ENCODE measurements around the gene CDH4.
A peak's percentile ranks its signal among the peaks of the same experiment; 100 is the strongest.

The CDH4 gene

DNA sequence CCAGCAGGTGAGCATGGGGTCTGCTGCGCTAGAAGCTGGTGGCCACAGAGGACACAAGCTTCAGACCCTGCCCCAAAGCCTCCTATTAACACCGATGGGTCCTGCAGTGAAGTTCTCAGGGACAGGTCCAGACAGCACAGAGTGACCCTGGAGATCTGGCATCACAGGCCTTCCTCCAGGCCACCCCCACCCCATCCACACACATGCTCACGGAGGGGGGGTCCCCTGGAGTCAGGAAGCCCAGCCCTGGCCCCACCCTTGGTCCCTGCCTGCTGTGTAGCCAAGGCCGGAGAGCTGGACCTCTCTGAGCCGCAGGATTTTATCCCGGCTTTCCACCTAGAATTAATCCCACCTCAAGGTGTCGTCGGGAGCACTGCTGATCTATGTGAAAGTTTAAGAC lies 646.3 kb downstream of the CDH4 start:
- in situ Hi-C loops (cut with HindIII; ENCODE audit: low pct_unique_long_range_greater_than_20kb, low sequenced_read_pairs), result no loop called here
- DNase-seq (ENCODE audit: low read depth in 1 of 2, low spot score in 1 of 2), result no peak

DNA sequence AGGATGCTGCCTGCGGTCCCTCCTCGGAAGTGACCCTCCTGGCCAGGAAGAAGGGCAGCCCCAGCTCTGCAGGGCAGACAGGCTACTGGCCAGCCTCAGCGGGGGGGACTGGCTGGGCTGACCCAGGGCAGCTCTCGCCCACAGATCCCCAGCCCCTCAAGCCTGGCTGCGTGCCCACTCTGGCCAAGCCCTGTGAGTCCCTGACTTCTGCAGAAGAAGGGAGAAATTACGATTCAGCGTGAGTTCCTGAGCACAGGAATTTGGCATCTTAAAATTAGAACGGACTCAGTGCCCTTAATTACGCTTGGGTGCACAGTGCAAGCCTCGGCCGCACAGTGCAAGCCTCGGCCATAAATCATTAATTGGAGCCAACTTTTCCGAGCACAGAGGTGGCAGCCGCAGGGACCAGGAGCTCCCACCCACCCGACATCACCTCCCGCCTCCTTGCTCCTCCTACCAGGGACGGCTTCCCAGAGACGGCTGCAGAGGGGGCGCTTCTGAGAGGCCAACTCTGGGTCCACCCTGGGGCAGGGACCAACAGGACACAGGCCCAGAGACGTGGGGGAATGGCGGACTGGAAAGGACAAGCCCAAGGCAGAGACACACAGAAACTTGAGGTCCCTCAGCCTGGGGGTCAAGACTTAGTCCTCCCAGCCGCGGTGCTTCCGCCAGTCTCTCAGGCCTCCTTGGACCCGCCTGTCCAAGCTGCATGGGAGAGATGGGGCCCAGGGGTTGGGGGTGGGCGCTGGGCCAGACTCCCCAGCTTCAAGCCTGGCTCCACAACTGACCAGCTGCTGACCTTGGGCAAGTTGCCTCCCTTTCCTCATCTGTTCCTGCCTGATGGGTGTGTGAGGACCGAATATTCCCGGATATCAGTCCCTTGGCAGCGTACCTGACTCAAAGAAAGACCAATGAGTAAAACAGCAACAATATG lies 648.2 kb downstream of the CDH4 start:
- no peak for DNase-seq (ENCODE audit: low read depth in 1 of 2, low spot score in 1 of 2)
- no peak for TF ChIP-seq JUND (IDR thresholded peaks at IDR 0.05; ENCODE audit: low read depth)
- in situ Hi-C loops (cut with HindIII; ENCODE audit: low pct_unique_long_range_greater_than_20kb, low sequenced_read_pairs), result no loop called here

More for the DNA sequence above, 646.3 kb downstream of the CDH4 start:
- TF ChIP-seq JUND (IDR thresholded peaks at IDR 0.05; ENCODE audit: low read depth), result no peak

DNA sequence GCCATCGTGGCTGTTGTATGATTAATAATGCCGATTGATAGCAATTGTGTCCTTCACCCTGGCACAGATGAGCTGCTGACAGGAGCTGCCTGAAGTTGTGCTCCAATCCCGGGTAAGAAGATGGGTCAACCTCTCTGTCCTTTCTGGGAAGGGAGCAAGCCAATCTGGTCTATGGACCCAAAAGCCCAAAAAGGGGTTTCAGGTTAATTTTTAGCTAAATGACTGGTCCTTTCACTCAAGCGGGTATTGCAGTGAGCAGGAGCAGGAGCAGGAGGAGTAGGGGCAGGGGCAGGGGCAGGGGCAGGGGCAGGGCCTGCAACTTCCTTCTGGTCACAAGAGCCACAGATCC lies 648.9 kb downstream of the CDH4 start:
- in situ Hi-C loops (cut with HindIII; ENCODE audit: low pct_unique_long_range_greater_than_20kb, low sequenced_read_pairs), result no loop called here
- no peak for TF ChIP-seq JUND (IDR thresholded peaks at IDR 0.05; ENCODE audit: low read depth)
- DNase-seq (ENCODE audit: low read depth in 1 of 2, low spot score in 1 of 2), result no peak

DNA sequence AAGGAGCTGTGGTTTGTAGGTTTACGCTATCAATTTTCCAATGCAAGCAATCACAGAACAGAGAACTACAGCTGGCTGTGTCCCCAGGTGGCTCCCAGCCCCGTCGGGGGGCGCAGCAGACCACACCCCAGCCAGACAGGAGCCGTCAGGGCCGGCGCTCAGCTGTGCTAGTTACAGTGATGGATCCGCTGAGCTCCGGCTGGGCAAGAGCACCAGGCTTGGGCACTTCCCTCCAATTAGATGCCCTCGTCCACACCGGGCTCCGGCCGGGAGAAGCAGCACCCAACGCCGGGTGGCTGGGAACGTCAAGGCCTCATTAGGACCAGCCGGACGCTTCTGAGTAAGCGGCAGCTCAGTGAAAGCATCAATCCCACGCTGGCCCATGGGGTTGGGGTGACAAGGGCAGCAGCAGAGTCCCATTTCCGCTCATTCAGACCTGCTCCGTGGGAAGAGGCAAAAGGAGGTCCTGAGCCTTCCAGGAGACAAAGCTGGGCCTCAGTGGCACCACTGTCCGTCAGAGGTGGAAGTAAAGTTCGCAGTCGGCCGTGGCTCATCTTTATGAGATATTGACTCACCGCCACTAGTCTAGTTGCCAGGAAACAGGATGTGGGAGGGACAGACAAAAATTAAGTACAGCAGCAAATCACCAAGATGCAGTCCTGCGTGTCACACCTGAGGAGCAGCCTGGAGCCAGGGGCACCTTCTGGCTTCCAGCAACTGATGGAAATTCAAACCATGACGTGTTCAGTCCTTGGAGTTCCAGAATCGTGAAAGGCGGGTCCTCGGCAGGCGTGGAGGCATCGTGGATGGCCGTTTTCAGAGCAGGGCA lies 649.5 kb downstream of the CDH4 start:
- no peak for TF ChIP-seq JUND (IDR thresholded peaks at IDR 0.05; ENCODE audit: low read depth)
- DNase-seq (ENCODE audit: low read depth in 1 of 2, low spot score in 1 of 2), result peak in 1 of 2 experiments; percentile 33
- in situ Hi-C loops (cut with HindIII; ENCODE audit: low pct_unique_long_range_greater_than_20kb, low sequenced_read_pairs), result no loop called here

DNA sequence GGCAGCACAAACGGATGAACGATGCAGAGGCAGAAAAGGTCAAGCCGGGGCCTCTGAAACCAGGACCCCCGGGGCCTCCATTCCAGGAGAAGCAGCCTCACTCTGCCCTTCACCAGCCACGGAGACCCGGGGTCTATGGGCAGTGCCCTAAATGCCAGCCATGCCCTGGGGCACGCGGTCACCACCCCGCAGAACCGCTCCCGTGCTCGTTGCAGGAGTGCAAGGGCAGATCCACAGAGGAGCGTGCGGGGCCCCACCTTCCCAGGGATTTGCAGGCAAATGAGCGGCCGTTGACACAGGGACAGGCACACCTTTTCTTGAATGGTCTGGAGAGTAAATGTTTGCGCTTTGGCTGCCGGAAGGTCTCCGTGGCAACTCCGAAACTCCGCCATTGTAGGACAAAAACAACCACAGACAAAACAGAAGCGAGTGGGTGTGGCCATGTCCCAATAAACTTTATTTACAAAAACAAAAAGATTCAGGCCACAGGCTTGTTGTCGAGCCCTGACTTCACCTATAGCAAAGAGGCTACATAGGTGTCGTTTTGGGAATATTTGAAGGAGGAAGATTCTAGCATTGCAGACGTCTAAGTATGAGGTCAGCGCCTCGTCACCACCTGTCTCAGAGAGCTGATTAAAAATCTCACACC lies 650.3 kb downstream of the CDH4 start:
- peak in 1 of 2 experiments; percentile 35 for DNase-seq (ENCODE audit: low read depth in 1 of 2, low spot score in 1 of 2)
- no peak for TF ChIP-seq JUND (IDR thresholded peaks at IDR 0.05; ENCODE audit: low read depth)
- in situ Hi-C loops (cut with HindIII; ENCODE audit: low pct_unique_long_range_greater_than_20kb, low sequenced_read_pairs), result no loop called here

DNA sequence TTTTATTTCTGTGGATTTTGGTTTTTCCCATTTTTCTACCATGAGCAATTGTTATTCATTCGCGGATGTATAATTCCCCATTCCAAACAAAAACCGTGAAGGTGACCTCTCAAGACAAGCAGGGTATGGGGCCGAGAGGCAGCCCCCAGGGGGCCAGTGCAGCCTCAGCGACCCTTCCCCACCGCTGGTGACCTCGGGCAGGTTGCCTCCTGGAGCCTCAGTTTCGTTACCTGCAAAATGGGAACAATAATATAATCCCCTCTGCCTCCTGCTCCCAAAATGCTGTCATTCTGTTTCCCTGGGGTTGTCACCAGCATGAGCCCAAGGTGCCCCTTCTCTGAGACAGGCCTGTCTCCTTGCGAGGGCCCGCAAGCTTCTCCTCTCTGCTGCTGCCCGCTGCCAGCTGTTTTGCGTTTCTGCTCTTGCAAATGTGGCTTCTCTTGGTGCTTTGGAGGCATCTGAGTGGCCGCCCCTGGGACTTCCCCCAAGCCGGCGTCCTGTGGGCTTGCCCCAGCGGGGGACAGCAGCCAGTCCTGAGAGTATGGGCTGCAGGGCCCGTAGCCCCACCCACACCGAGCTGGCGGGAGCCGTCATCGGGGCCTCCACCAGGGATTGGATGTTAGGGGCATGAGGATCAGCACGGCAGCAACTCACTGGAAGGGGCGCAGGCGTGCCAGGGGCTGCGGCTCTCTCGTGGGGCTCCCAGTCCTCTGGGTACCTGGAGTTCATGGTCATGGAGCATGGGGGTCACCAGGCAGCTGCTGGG lies 651.7 kb downstream of the CDH4 start:
- in situ Hi-C loops (cut with HindIII; ENCODE audit: low pct_unique_long_range_greater_than_20kb, low sequenced_read_pairs), result no loop called here
- DNase-seq (ENCODE audit: low read depth in 1 of 2, low spot score in 1 of 2), result no peak
- TF ChIP-seq JUND (IDR thresholded peaks at IDR 0.05; ENCODE audit: low read depth), result no peak

DNA sequence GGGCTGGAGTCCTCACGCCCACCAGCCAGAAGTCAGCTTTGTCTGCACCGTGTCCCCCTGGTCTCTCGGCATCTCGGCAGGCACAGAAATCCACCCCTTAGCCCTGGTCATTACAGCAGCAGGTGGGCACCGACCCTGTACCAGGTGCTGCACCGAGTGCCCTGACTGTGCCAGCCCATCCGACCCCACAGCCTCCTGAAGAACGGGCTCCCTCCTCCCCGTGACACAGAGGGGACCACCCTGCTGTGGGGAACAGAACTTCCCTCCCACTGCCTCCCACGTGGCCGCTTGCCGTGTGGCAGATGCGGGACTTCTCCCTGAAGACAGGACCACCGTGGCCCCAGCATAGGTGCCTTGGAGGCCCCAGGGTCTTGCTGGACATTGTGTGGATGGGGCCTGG lies 652.4 kb downstream of the CDH4 start:
- no peak for TF ChIP-seq JUND (IDR thresholded peaks at IDR 0.05; ENCODE audit: low read depth)
- DNase-seq (ENCODE audit: low read depth in 1 of 2, low spot score in 1 of 2), result no peak
- in situ Hi-C loops (cut with HindIII; ENCODE audit: low pct_unique_long_range_greater_than_20kb, low sequenced_read_pairs), result no loop called here

DNA sequence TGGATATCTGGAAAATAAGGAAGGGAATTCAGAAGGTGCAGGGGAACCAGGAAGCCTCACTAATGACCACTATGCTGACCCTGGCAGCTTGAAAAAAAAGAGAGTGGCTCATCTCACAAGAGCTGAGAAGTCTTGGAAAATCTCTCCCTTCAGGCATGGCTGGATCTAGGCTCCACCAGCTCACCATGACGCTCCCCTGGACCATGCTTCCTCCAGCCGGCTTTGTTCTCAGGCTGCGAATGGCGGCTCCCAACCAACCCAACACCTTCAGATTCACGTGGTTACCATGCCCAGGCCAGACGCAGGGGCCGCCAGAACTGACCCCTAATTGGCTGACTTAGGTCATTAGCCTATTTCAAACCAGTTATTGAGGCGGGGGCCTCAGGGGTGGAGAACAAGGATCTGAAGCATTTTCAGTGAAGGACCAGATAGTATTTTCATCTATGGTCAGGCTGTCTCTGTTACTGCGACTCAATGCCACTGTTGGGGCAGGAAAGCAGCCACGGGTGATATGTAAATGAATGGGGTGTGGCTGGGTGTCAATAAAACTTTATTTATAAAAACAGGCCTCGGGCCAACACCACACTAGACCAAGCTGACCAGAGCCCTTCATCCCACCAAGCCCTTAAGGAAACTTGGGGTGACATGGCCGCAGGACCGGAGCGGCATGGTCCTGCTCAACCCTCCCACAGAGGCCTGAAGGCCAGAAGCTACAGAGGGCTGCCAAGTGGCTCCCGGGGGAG lies 653.9 kb downstream of the CDH4 start:
- in situ Hi-C loops (cut with HindIII; ENCODE audit: low pct_unique_long_range_greater_than_20kb, low sequenced_read_pairs), result no loop called here
- DNase-seq (ENCODE audit: low read depth in 1 of 2, low spot score in 1 of 2), result no peak
- TF ChIP-seq JUND (IDR thresholded peaks at IDR 0.05; ENCODE audit: low read depth), result no peak

DNA sequence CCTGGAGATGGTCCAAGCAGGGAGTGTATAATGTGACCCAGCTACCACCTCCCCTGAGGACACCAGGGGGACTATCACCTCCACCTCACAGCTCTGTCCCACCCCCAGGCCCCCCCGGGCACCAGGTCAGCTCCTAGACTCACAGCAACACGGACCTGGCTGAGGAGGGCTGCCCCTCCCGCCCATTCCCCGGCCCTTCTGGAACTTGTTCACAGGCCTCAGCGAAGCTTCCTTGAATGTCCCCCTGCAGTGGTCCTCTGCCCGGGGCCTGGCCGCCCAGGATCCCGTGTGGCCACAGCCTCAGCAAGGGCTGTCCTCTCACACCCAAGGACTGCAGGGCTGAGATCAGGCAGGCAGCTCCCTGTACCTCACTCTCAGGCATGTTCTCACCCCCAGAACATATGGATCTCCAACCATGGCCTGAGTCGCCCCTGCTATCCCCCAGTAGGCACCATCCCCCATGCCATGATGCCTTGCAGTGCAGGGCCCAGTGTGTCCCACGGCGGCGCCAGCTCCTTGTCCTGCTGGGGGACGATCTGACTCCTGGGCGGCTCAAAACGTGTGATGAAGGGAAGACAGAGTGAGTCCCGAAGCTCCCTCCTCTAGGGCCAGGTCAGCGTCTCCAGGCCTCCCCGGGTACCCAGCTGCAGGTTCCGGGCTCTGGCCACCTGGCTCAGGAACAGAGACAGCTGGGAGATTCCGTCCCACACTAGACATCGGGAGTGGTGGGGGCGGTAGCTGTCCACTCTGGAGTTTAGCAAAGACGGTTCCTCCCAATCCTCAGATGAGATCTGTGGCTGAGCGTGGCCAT lies 655.2 kb downstream of the CDH4 start:
- TF ChIP-seq JUND (IDR thresholded peaks at IDR 0.05; ENCODE audit: low read depth), result no peak
- no peak for DNase-seq (ENCODE audit: low read depth in 1 of 2, low spot score in 1 of 2)
- in situ Hi-C loops (cut with HindIII; ENCODE audit: low pct_unique_long_range_greater_than_20kb, low sequenced_read_pairs), result no loop called here

DNA sequence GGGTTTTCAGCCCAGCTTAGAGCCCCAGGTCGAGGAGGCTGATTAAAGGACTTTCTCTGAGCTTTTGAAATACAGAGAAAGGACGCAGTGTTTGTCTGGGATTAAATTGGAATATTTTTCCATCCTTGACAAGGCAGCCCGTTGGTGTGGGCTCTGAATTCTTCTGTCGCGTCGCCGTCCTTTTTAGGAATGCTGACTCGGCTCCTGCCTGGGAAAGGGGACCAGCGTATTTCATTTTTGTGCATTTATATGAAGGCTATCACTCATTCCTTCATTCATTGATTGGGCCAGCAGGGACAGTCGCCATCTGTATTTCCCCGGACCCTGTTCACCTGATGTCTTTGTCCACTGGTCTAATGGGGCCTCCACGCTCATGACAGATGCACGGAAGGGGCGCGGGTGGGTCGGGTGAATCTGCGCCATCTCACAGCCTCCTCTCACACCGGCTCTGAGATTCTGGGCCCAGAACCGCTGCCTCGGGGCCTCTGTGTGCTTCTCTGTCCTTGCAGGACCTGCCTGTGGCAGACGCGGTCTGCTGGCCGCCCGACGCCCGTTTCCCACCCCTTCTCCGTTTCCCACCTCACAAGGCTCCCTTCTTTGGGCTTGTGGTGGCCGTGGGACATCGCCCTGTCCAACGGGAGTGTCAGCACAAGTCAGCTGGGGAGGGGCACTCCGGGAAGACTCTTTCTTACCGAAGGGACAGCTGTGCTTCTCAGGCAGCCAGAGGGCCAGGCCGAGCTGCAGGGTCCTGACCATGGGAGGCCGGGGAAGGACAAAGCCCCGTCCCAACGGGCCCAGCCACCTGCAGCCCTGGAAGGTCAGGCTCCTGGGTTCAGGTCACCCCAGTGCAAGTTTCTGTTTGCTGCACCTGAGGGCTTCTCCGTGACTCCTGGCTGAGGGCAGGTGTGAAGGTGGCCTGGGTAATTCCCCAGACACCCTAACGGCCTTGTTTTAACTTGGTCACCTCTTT lies 656.3 kb downstream of the CDH4 start:
- in situ Hi-C loops (cut with HindIII; ENCODE audit: low pct_unique_long_range_greater_than_20kb, low sequenced_read_pairs), result no loop called here
- no peak for DNase-seq (ENCODE audit: low read depth in 1 of 2, low spot score in 1 of 2)
- no peak for TF ChIP-seq JUND (IDR thresholded peaks at IDR 0.05; ENCODE audit: low read depth)

Measured in T47D (cell line).